Left ventricle myocardium inferior (tissue), 1 donor: Measurements from ENCODE around the gene BBS1. TPM values are rescaled to one million over a fixed set of nuclear protein-coding genes. Genes with fewer than 3 reads are reported as not detected.

Experiments used
- DNase-seq: peaks from one replicate; pipeline ENCODE4 v3.0.0-alpha.2; 2020
- H3K27ac ChIP-seq: fragments of 200-600 bp; replicated peaks from 2 replicates; pipeline ENCODE4 v1.8.0; 2021
- H3K27me3 ChIP-seq: fragments of 200-600 bp; 2 replicates; pipeline ENCODE4 v1.8.0; 2021; ENCODE audit warnings: low read depth
- H3K36me3 ChIP-seq: fragments of 200-600 bp; 2 replicates; pipeline ENCODE4 v1.8.0; 2021
- H3K4me1 ChIP-seq: fragments of 200-600 bp; 2 replicates; pipeline ENCODE4 v1.8.0; 2021
- H3K4me3 ChIP-seq: fragments of 200-600 bp; 2 replicates; pipeline ENCODE4 v1.8.0; 2021; ENCODE audit warnings: mild to moderate bottlenecking, moderate library complexity
- H3K9me3 ChIP-seq: fragments of 200-600 bp; replicated peaks from 2 replicates; pipeline ENCODE4 v1.8.0; 2021
- intact Hi-C: fragments of 100-400 bp; cut with micrococcal nuclease; formaldehyde crosslinking; loops from one replicate; pipeline ENCODE4 v1.11.0; 2022
- total RNA-seq: library from RNA; stranded (reverse); fragmentation: NEBNext Ultra II Directional; extraction: Animal tissue kit (Norgen Biotek cat#: 25700); gene quantifications from one replicate; pipeline ENCODE4 v1.2.1, GENCODE V29; 2021
- TF ChIP-seq, protein P1 (sequence below): fragments of 200-600 bp; IDR thresholded peaks from 2 replicates; pipeline ENCODE4 v1.8.0; 2021; ENCODE audit warnings: antibody characterized with exemption, mild to moderate bottlenecking, borderline replicate concordance
- donor health status: DM: no; HTN: yes; CAD: no; lungs with severe emphysema.

Gene BBS1
- total RNA-seq, 1 donor from 2014 or later = 16.9 TPM

DNA sequence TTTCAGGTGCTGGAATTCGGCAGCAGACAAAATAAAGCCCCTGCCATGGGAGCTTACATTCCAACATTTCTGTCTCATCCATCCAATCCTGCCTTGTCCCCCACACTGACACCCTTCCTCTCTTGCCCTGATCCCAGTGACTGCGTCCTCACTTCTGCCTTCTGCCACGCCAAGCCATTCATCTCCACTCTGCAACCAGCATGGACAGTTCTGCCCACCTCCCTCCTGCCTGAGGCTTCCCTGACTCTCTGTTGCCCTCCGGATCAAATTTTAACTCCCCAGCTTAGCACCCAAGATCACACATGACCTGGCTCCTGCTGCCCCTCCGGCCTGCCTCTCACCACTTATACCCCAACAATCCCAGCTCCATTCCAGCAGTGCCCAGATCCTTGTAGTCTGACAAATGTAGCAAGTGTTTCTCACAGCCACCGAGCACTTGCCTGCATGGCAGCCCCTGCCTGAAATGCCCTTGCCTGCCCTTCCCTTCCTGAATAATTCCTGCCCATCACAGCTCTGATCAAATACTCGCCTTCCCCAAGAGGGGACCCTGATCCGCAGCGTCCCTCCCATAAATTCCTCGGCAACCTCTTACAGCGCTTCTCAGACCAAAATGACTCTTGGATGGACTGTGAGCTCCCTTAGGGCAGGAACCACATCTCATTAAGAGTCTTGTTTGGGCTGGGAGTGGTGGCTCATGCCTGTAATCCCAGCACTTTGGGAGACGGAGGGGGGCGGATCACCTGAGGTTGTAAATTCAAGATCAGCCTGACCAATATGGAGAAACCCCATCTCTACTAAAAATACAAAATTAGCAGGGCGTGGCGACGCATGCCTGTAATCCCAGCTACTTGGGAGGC, 38.6 kb downstream of the BBS1 start:
- H3K27ac ChIP-seq = no peak overlapping the region
- intact Hi-C loops = no loop called here
- TF ChIP-seq, protein P1, sequence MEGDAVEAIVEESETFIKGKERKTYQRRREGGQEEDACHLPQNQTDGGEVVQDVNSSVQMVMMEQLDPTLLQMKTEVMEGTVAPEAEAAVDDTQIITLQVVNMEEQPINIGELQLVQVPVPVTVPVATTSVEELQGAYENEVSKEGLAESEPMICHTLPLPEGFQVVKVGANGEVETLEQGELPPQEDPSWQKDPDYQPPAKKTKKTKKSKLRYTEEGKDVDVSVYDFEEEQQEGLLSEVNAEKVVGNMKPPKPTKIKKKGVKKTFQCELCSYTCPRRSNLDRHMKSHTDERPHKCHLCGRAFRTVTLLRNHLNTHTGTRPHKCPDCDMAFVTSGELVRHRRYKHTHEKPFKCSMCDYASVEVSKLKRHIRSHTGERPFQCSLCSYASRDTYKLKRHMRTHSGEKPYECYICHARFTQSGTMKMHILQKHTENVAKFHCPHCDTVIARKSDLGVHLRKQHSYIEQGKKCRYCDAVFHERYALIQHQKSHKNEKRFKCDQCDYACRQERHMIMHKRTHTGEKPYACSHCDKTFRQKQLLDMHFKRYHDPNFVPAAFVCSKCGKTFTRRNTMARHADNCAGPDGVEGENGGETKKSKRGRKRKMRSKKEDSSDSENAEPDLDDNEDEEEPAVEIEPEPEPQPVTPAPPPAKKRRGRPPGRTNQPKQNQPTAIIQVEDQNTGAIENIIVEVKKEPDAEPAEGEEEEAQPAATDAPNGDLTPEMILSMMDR = no peak
- H3K36me3 ChIP-seq = no peaks in the 10 kb centered on the region
- H3K9me3 ChIP-seq = no peaks in the 10 kb centered on the region
- no peak overlapping the region for H3K4me3 ChIP-seq
- no peaks in the 10 kb centered on the region for H3K27me3 ChIP-seq
- no peak for DNase-seq
- peaks cover 29% of the 10 kb centered on the region for H3K4me1 ChIP-seq

DNA sequence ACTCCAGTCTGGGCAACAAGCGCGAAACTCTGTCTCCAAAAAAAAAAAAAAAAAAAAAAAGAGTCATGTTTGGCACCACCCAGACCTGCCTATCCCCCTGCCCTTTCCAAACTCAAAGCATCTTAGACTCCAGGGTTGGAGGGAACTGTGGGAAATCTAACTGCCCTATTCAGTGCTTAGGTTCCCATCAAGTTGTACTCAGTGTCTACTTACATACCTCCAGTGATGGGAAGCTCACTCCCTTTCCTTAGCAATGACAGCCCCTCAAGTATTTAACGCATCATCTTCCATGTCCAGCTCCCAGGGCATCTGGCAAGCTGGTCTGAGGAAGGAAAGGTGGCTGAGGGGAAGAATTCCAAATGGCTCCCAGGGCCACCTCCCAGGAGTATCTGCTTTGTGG, 39.3 kb downstream of the BBS1 start:
- H3K9me3 ChIP-seq = no peaks in the 10 kb centered on the region
- H3K4me3 ChIP-seq = no peak overlapping the region
- intact Hi-C loops = no loop called here
- TF ChIP-seq, protein P1 = no peak
- peaks cover 4% of the 10 kb centered on the region for H3K27me3 ChIP-seq
- DNase-seq = no peak
- H3K27ac ChIP-seq = no peak overlapping the region
- peaks cover 22% of the 10 kb centered on the region for H3K4me1 ChIP-seq
- no peaks in the 10 kb centered on the region for H3K36me3 ChIP-seq

DNA sequence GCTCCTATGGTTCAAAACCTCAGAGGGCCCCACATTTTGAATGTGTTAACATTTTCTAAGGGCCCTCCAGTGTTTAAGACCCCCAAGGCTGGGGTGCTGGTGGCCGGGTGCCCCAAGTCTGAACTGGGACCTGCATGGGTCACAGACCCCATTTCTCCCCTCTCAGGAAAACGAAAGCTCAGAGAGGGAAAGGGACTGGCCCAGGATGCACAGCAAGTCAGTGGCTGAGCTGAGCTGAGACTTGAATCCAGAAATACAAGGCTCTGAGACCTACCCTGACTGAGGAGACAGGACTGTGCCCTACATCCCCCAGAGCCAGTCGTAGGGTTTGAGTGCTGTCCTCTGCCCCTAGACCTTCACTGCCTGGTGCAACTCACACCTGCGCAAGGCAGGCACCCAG, 40.5 kb downstream of the BBS1 start:
- Histone ChIP-seq H3K9me3 (no peaks in the 10 kb centered on the region), H3K27ac (no peak overlapping the region), H3K27me3 (peaks cover 15% of the 10 kb centered on the region), H3K4me1 (peaks cover 11% of the 10 kb centered on the region), H3K36me3 (no peaks in the 10 kb centered on the region), H3K4me3 (no peak overlapping the region)
- no peak for DNase-seq
- intact Hi-C loops = no loop called here
- TF ChIP-seq, protein P1 = no peak

DNA sequence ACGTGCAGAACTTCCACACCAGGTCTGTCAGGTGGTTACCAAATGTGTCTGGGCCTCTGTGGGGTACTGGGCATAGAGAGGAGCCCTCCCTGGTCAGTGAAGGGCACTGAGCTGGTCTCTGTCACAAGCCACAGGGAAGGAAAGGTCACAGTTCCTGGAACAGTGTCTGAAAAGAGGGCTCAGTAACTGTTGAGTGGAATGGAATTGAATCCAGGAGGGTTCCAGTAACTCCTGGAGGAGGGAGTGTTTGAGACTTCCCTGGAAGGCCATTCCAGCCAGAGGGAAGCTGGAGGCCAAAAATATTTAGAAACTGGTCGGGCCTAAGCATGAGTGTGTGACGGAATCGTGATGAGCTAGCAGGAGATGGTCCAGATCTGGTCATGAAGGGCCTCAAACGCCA, 44.2 kb downstream of the BBS1 start:
- Histone ChIP-seq H3K36me3 (no peaks in the 10 kb centered on the region), H3K4me3 (no peak overlapping the region), H3K27me3 (peaks cover 46% of the 10 kb centered on the region), H3K4me1 (peaks cover 10% of the 10 kb centered on the region), H3K9me3 (no peaks in the 10 kb centered on the region), H3K27ac (no peak overlapping the region)
- intact Hi-C loops = no loop called here
- no peak for DNase-seq
- TF ChIP-seq, protein P1 = no peak

DNA sequence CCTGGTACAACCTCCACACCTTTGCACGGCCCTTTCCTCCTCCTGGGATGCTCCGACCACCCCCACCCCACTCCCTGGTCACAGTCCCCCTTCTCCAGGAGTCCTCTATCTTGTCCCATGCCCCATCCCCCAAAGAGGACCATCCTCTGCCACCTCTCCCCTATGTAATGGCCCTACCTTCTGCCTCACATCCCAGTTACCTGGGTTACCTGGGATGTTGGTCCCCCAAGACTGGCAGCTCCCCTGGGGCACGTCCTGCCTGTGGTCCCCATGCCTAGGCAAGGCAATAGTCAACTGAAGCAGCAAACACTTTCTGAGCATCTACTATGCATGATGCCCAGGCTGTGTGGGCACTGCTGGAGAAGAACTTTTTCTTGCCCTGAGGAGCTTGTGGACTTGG, 45.0 kb downstream of the BBS1 start:
- TF ChIP-seq, protein P1 = no peak
- intact Hi-C loops = no loop called here
- Histone ChIP-seq H3K36me3 (no peaks in the 10 kb centered on the region), H3K4me1 (peaks cover 10% of the 10 kb centered on the region), H3K4me3 (no peak overlapping the region), H3K27ac (no peak overlapping the region), H3K9me3 (no peaks in the 10 kb centered on the region), H3K27me3 (peaks cover 46% of the 10 kb centered on the region)
- no peak for DNase-seq
